GM19240 (cell line): Measurements from ENCODE around the gene POU2F3.

Source experiments
- DNase-seq: peaks from one replicate; pipeline ENCODE4 v3.0.0; 2011; ENCODE audit warnings: low spot score; ENCODE audit not compliant: insufficient read length

POU2F3 gene

GRCh38 chr11:120281143-120281795 lies 41.3 kb downstream of the POU2F3 start:
- no peak for DNase-seq

GRCh38 chr11:120283124-120283523 lies 43.2 kb downstream of the POU2F3 start:
- no peak for DNase-seq

GRCh38 chr11:120284272-120284671 lies 44.3 kb downstream of the POU2F3 start:
- DNase-seq: no peak

- no peak for DNase-seq
Observed at GRCh38 chr11:120285256-120285655, 45.3 kb downstream of the POU2F3 start.

- no peak for DNase-seq
Observed at GRCh38 chr11:120288021-120288420, 48.1 kb downstream of the POU2F3 start.

GRCh38 chr11:120289426-120289825 lies 49.5 kb downstream of the POU2F3 start:
- DNase-seq: no peak

GRCh38 chr11:120290956-120291355 lies 51.0 kb downstream of the POU2F3 start:
- DNase-seq: no peak

GRCh38 chr11:120293038-120293800 lies 53.3 kb downstream of the POU2F3 start:
- no peak for DNase-seq

GRCh38 chr11:120294096-120294495 lies 54.2 kb downstream of the POU2F3 start:
- no peak for DNase-seq

- no peak for DNase-seq
Observed at GRCh38 chr11:120295099-120295498, 55.2 kb downstream of the POU2F3 start.

- DNase-seq: no peak
Observed at GRCh38 chr11:120296554-120296953, 56.6 kb downstream of the POU2F3 start.

- no peak for DNase-seq
Observed at GRCh38 chr11:120298461-120298860, 58.5 kb downstream of the POU2F3 start.

- DNase-seq: no peak
Observed at GRCh38 chr11:120302001-120302805, 62.3 kb downstream of the POU2F3 start.

- DNase-seq: peak; percentile 20
Observed at GRCh38 chr11:120303004-120303637, 63.2 kb downstream of the POU2F3 start.

- DNase-seq: no peak
Observed at GRCh38 chr11:120304526-120304925, 64.6 kb downstream of the POU2F3 start.

GRCh38 chr11:120305286-120305685 lies 65.3 kb downstream of the POU2F3 start:
- no peak for DNase-seq

GRCh38 chr11:120306519-120307242 lies 66.7 kb downstream of the POU2F3 start:
- no peak for DNase-seq

- DNase-seq: no peak
Observed at GRCh38 chr11:120307476-120307875, 67.5 kb downstream of the POU2F3 start.

- no peak for DNase-seq
Observed at GRCh38 chr11:120308081-120308480, 68.1 kb downstream of the POU2F3 start.

- no peak for DNase-seq
Observed at GRCh38 chr11:120310870-120311269, 70.9 kb downstream of the POU2F3 start.

- no peak for DNase-seq
Observed at GRCh38 chr11:120314861-120315260, 74.9 kb downstream of the POU2F3 start.
